HepG2 (cell line): ENCODE results near the gene ZMYND10. TPM values are rescaled to one million over a fixed set of nuclear protein-coding genes. Genes with fewer than 3 reads are reported as not detected.

Source experiments
- ATAC-seq: fragments of 200-7000 bp; cut with Tn5 transposase; 3 replicates; pipeline ENCODE4 v1.9.1; 2020; ENCODE audit warnings: mild to moderate bottlenecking, moderate library complexity
- BruUV-seq: library from RNA; stranded (reverse); fragments of 400-500 nt; replicated peaks from 2 replicates; lab custom pipeline; 2021; lab: Mats Ljungman, UMichigan
- CTCF ChIA-PET: fragments of 300-600 bp; formaldehyde crosslinking; extraction: SDS; loops from one replicate; lab custom pipeline; 2021; ENCODE audit warnings: low total read pairs, inconsistent platforms, low intra/inter-chr PET ratio; lab: Yijun Ruan, JAX
- POLR2A ChIA-PET: fragments of 350-600 bp; sonication (Branson Sonifier 250); formaldehyde crosslinking; loops from one replicate; lab custom pipeline; 2020; ENCODE audit warnings: antibody characterized with exemption, inconsistent platforms; lab: Yijun Ruan, JAX
- DNase-seq: peaks from one replicate; pipeline ENCODE4 v3.0.0-alpha.2; 2015; ENCODE audit warnings: low spot score
- FAIRE-seq: peaks from 3 replicates; lab custom pipeline; 2011; peaks lifted over from hg19 to GRCh38; lab: Jason Lieb, UNC
- H2AFZ ChIP-seq: one replicate; pipeline ENCODE4 v1.6.1; 2011; ENCODE audit warnings: low read length, inconsistent platforms
- H3K27ac ChIP-seq: fragments of 300-600 bp; 3 replicates; pipeline ENCODE4 v1.8.0; 2011; ENCODE audit warnings: mixed run types, mild to moderate bottlenecking, mixed read lengths, low read length, inconsistent platforms; ENCODE audit not compliant: insufficient read depth; ENCODE audit errors: extremely low read length
- H3K27me3 ChIP-seq, 2 experiments: fragments of 200-600 bp in 1 of 2; 2 replicates in 1 of 2; 3 replicates in 1 of 2; pipeline versions ENCODE4 v1.6.0 to v1.8.0; 2011; ENCODE audit warnings: low read length in 2 of 2, mild to moderate bottlenecking in 2 of 2, moderate library complexity in 2 of 2, inconsistent platforms in 1 of 2; ENCODE audit not compliant: insufficient read depth in 2 of 2, control insufficient read depth in 1 of 2
- H3K36me3 ChIP-seq, 2 experiments: fragments of 200-600 bp in 1 of 2; replicated peaks in 1 of 2; 2 replicates in 1 of 2; 3 replicates in 1 of 2; pipeline versions ENCODE4 v1.5.1 to v1.8.0; 2011; ENCODE audit warnings: low read length in 2 of 2, inconsistent platforms in 1 of 2; ENCODE audit not compliant: insufficient read depth in 2 of 2, control insufficient read depth in 1 of 2
- H3K4me1 ChIP-seq: 2 replicates; pipeline ENCODE4 v1.5.1; 2012; ENCODE audit warnings: low read length, inconsistent platforms; ENCODE audit not compliant: insufficient read depth
- H3K4me2 ChIP-seq: 2 replicates; pipeline ENCODE4 v1.6.0; 2011; ENCODE audit warnings: low read depth, low read length, inconsistent platforms
- H3K4me3 ChIP-seq, 3 experiments: fragments of 200-600 bp in 1 of 3; sonication (generic), shearing (Covaris generic) in 1 of 3; replicated peaks in 1 of 3; 2 replicates each; pipeline ENCODE4 v1.5.1; 2011 to 2016; ENCODE audit warnings: low read length in 3 of 3, inconsistent platforms in 2 of 3, low read depth in 2 of 3, mild to moderate bottlenecking in 2 of 3, control low read depth in 1 of 3, mixed read lengths in 1 of 3; ENCODE audit not compliant: insufficient read depth in 1 of 3
- H3K79me2 ChIP-seq: one replicate; pipeline ENCODE4 v1.6.1; 2011; ENCODE audit warnings: low read length, inconsistent platforms; ENCODE audit not compliant: insufficient read depth
- H3K9ac ChIP-seq: 2 replicates; pipeline ENCODE4 v1.6.0; 2011; ENCODE audit warnings: mild to moderate bottlenecking, low read depth, low read length, inconsistent platforms; ENCODE audit not compliant: insufficient read depth
- H3K9me3 ChIP-seq: 2 replicates; pipeline ENCODE4 v1.5.1; 2012; ENCODE audit warnings: mild to moderate bottlenecking, low read length
- H4K20me1 ChIP-seq: 2 replicates; pipeline ENCODE4 v1.6.0; 2011; ENCODE audit warnings: inconsistent platforms, mild to moderate bottlenecking, low read length, moderate library complexity; ENCODE audit not compliant: insufficient read depth
- CAMTA2 ChIP-seq: sonication (generic); formaldehyde crosslinking; IDR thresholded peaks from 2 replicates; pipeline ENCODE4 v1.4.0; 2020; ENCODE audit warnings: mild to moderate bottlenecking, missing genetic modification reagents, borderline replicate concordance
- GTF2F1 ChIP-seq: fragments of 150-350 bp; IDR thresholded peaks from 2 replicates; pipeline ENCODE4 v1.6.1; 2014; ENCODE audit warnings: low read length
- HOXD1 ChIP-seq: sonication (generic); formaldehyde crosslinking; IDR thresholded peaks from 2 replicates; pipeline ENCODE4 v1.5.0; 2020; ENCODE audit warnings: missing genetic modification reagents
- JDP2 ChIP-seq: sonication (generic); formaldehyde crosslinking; IDR thresholded peaks from 2 replicates; pipeline ENCODE4 v1.8.1; 2022; ENCODE audit warnings: missing genetic modification reagents, borderline replicate concordance
- KLF15 ChIP-seq: sonication (generic); formaldehyde crosslinking; IDR thresholded peaks from 2 replicates; pipeline ENCODE4 v1.8.1; 2023; ENCODE audit warnings: borderline replicate concordance, mild to moderate bottlenecking, inconsistent platforms, missing genetic modification reagents, mixed read lengths
- KMT2A ChIP-seq: sonication (generic); formaldehyde crosslinking; IDR thresholded peaks from 2 replicates; pipeline ENCODE4 v1.4.0; 2020; ENCODE audit warnings: missing genetic modification reagents
- MEIS1 ChIP-seq: sonication (generic); formaldehyde crosslinking; IDR thresholded peaks from 2 replicates; pipeline ENCODE4 v1.9.0; 2021; ENCODE audit warnings: mild to moderate bottlenecking, missing genetic modification reagents, moderate library complexity, borderline replicate concordance
- NFYC ChIP-seq: IDR thresholded peaks from 2 replicates; pipeline ENCODE4 v1.6.1; 2016; ENCODE audit warnings: missing genetic modification reagents, missing compliant biosample characterization
- TARDBP ChIP-seq: sonication (generic); formaldehyde crosslinking; IDR thresholded peaks from 2 replicates; pipeline ENCODE4 v1.8.0; 2022; ENCODE audit warnings: mild to moderate bottlenecking, missing genetic modification reagents
- TEAD3 ChIP-seq: optimal IDR thresholded peaks from 2 replicates; pipeline ENCODE3; 2016; ENCODE audit warnings: borderline replicate concordance
- ZKSCAN8 ChIP-seq: IDR thresholded peaks from 2 replicates; pipeline ENCODE4 v1.6.1; 2016; ENCODE audit warnings: borderline replicate concordance, missing genetic modification reagents, missing compliant biosample characterization
- ZMYM3 ChIP-seq: sonication (generic); formaldehyde crosslinking; IDR thresholded peaks from 2 replicates; pipeline ENCODE4 v1.5.1; 2020; ENCODE audit warnings: mild to moderate bottlenecking, missing genetic modification reagents
- ZNF335 ChIP-seq: sonication (generic); formaldehyde crosslinking; IDR thresholded peaks from 2 replicates; pipeline ENCODE4 v1.4.0; 2020; ENCODE audit warnings: missing genetic modification reagents
- ZNF484 ChIP-seq: sonication (generic); formaldehyde crosslinking; IDR thresholded peaks from 2 replicates; pipeline ENCODE4 v1.5.1; 2020; ENCODE audit warnings: mild to moderate bottlenecking, low read depth, missing genetic modification reagents, borderline replicate concordance
- ZNF543 ChIP-seq: sonication (generic); formaldehyde crosslinking; IDR thresholded peaks from 2 replicates; pipeline ENCODE4 v1.4.0; 2020; ENCODE audit warnings: mild to moderate bottlenecking, missing genetic modification reagents
- ZNF724P ChIP-seq: sonication (generic); formaldehyde crosslinking; IDR thresholded peaks from 2 replicates; pipeline ENCODE4 v1.8.0; 2022; ENCODE audit warnings: missing genetic modification reagents, borderline replicate concordance
- ZNF766 ChIP-seq: sonication (generic); formaldehyde crosslinking; IDR thresholded peaks from 2 replicates; pipeline ENCODE4 v1.5.0; 2020; ENCODE audit warnings: missing genetic modification reagents, borderline replicate concordance
- WGBS: methylation state at CpG from one replicate; pipeline ENCODE4 v1.1.6; 2017; ENCODE audit warnings: low lambda C conversion rate; 5-methylcytosine and 5-hydroxymethylcytosine counted together
- in situ Hi-C: cut with HindIII; loops from 2 replicates; pipeline ENCODE4 v1.10.0; 2017; ENCODE audit warnings: low pct_unique_long_range_greater_than_20kb; ENCODE audit not compliant: extremely low pct_ligation_motif_present
- intact Hi-C: fragments of 100-400 bp; cut with micrococcal nuclease; formaldehyde crosslinking; loops from one replicate; pipeline ENCODE4 v1.10.0; 2022; ENCODE audit not compliant: unreplicated experiment
- polyA plus RNA-seq, 8 experiments: library from polyadenylated mRNA; depleted of rRNA in 3 of 8; stranded (reverse) in 7 of 8; unstranded in 1 of 8; fragments of >200 nt; fragmentation: Illumina TruSeq in 4 of 8; extraction: Trizol in 4 of 8; gene quantifications; 2 replicates each; pipeline versions ENCODE4 v1.2.1 to v1.2.3, GENCODE V29; 2011 to 2016; ENCODE audit warnings: low read depth in 4 of 8, missing spikeins in 1 of 8, mixed read lengths in 1 of 8; ENCODE audit not compliant: insufficient read depth in 1 of 8
- total RNA-seq, 5 experiments: library from RNA; depleted of rRNA; stranded (reverse); fragments of >200 nt; fragmentation: Illumina TruSeq; extraction: Trizol; gene quantifications; 2 replicates each; pipeline ENCODE4 v1.2.3, GENCODE V29; 2016; ENCODE audit warnings: low read depth in 1 of 5
- TF ChIP-seq, protein P1 (sequence below): sonication (generic); formaldehyde crosslinking; IDR thresholded peaks from 2 replicates; pipeline ENCODE4 v1.5.0; 2020; ENCODE audit warnings: mild to moderate bottlenecking, missing genetic modification reagents
- TF ChIP-seq, protein P2 (sequence below): IDR thresholded peaks from 2 replicates; pipeline ENCODE4 v1.6.1; 2016; ENCODE audit warnings: control low read depth

ZMYND10 gene
- total and polyA plus RNA-seq, 2 of the 13 experiments (the other 11 are each of a cell fraction or from before 2014, with no cell fraction given): 0.60 to 0.74 TPM

DNA sequence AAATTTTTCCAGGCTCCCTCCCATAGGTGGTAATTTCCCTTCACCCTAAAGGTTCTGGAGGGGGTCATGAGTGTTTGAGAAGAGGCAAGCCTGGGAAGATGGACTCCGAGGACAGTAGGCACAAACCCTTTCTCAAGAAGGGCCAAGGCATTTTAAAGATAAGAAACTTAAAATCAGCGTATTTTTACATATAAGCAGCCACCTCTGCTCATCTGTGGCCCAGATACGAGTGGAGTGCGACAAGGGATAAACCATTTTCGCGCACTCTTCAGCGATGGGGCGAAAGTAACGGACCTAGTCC, 5.4 kb downstream of the ZMYND10 start:
- H3K27ac ChIP-seq: no peak overlapping the region

DNA sequence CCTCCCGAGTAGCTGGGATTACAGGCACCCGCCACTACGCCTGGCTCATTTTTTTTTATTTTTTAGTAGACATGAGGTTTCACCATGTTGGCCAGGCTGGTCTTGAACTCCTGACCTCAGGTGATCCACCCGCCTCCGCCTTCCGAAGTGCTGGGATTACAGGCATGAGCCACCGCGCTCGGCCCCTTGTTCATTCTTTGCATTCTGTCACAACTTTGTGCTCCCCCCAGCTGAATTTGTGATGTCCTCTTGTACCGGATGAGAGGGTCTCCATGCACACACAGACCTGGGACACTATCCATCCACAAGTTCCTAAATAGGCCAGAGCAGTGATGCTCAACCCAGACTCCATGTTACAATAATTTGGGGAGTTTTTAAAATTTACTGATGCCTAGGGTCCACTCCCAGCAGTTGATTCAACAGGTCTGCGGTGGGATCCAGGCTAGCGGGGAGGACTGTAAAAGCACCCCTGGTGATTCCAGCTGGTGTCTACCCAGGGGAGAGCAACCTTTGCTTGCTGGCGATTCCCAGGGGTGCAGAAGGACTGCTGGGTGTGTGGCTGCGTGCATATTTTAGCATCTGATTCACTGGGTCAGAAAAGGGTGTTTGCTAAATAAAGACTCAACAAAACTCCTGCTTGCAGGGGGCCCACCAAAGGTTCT, 5.9 kb downstream of the ZMYND10 start:
- Histone ChIP-seq H3K9me3 (no peaks in the 10 kb centered on the region), H3K36me3 (0 out of 5 replicates have a peak, but pooled peaks cover 0 to 1% of the 10 kb centered on the region in 2 experiments), H3K27me3 (peaks cover 1 to 2% of the 10 kb centered on the region in 2 experiments; a peak in 1 of 5 replicates), H3K79me2 (peaks cover 22% of the 10 kb centered on the region), H4K20me1 (no peaks in the 10 kb centered on the region; the same call in 1 of the 2 replicates), H3K4me1 (peaks cover 59% of the 10 kb centered on the region), H3K4me3 (no peak overlapping the region), H3K27ac (no peak overlapping the region), H3K9ac (no peak overlapping the region), H2AFZ (no peak overlapping the region), H3K4me2 (no peak overlapping the region)
- WGBS: 86% methylated on average over 14 of the region's 14 CpGs
- ChIA-PET POLR2A (no interaction called here), CTCF (no interaction called here)
- in situ Hi-C loops (loop anchor here (10.0 kb wide), 1 partner anchor 205 kb away; no protein-coding TSS in a partner anchor), intact Hi-C loops (loop anchor here (10.0 kb wide), 1 partner anchor 205 kb away; no protein-coding TSS in a partner anchor)
- FAIRE-seq: no peak
- DNase-seq: no peak
- BruUV-seq: no TSS peak
- no peak for ATAC-seq
- no peak for TF ChIP-seq TARDBP (CRISPR knock-in tag)
- TF ChIP-seq, protein P1, sequence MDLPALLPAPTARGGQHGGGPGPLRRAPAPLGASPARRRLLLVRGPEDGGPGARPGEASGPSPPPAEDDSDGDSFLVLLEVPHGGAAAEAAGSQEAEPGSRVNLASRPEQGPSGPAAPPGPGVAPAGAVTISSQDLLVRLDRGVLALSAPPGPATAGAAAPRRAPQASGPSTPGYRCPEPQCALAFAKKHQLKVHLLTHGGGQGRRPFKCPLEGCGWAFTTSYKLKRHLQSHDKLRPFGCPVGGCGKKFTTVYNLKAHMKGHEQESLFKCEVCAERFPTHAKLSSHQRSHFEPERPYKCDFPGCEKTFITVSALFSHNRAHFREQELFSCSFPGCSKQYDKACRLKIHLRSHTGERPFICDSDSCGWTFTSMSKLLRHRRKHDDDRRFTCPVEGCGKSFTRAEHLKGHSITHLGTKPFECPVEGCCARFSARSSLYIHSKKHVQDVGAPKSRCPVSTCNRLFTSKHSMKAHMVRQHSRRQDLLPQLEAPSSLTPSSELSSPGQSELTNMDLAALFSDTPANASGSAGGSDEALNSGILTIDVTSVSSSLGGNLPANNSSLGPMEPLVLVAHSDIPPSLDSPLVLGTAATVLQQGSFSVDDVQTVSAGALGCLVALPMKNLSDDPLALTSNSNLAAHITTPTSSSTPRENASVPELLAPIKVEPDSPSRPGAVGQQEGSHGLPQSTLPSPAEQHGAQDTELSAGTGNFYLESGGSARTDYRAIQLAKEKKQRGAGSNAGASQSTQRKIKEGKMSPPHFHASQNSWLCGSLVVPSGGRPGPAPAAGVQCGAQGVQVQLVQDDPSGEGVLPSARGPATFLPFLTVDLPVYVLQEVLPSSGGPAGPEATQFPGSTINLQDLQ (CRISPR knock-in tag): no peak
- no peak for TF ChIP-seq ZNF484
- no peak for TF ChIP-seq ZNF543 (CRISPR knock-in tag)
- no peak for TF ChIP-seq GTF2F1
- no peak for TF ChIP-seq ZNF335 (CRISPR knock-in tag)
- TF ChIP-seq KMT2A (CRISPR knock-in tag): no peak
- no peak for TF ChIP-seq ZMYM3 (CRISPR knock-in tag)
- no peak for TF ChIP-seq ZNF724P
- TF ChIP-seq ZNF766 (CRISPR knock-in tag): no peak

More for the DNA sequence above, 5.4 kb downstream of the ZMYND10 start:
- peaks cover 18% of the 10 kb centered on the region for H3K79me2 ChIP-seq
- H3K27me3 ChIP-seq: peaks cover 1 to 2% of the 10 kb centered on the region in 2 experiments; a peak in 1 of 5 replicates
- no peak overlapping the region for H3K4me2 ChIP-seq
- H3K4me1 ChIP-seq: peaks cover 57% of the 10 kb centered on the region
- TF ChIP-seq NFYC (no peak), CAMTA2 (CRISPR knock-in tag) (no peak), TEAD3 (CRISPR knock-in tag) (no peak), HOXD1 (no peak), JDP2 (CRISPR knock-in tag) (no peak), MEIS1 (CRISPR knock-in tag) (no peak), ZKSCAN8 (no peak), KLF15 (CRISPR knock-in tag) (no peak)
- TF ChIP-seq, protein P2, sequence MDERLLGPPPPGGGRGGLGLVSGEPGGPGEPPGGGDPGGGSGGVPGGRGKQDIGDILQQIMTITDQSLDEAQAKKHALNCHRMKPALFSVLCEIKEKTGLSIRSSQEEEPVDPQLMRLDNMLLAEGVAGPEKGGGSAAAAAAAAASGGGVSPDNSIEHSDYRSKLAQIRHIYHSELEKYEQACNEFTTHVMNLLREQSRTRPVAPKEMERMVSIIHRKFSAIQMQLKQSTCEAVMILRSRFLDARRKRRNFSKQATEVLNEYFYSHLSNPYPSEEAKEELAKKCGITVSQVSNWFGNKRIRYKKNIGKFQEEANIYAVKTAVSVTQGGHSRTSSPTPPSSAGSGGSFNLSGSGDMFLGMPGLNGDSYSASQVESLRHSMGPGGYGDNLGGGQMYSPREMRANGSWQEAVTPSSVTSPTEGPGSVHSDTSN (CRISPR knock-in tag): no peak
- no peaks in the 10 kb centered on the region for H3K36me3 ChIP-seq
- CTCF ChIA-PET: no interaction called here
- H3K9me3 ChIP-seq: no peaks in the 10 kb centered on the region
- H3K4me3 ChIP-seq: no peak overlapping the region
- H2AFZ ChIP-seq: no peak overlapping the region
- in situ Hi-C loops: loop anchor here (10.0 kb wide), 1 partner anchor 205 kb away; no protein-coding TSS in a partner anchor
- no peaks in the 10 kb centered on the region; the same call in 1 of the 2 replicates for H4K20me1 ChIP-seq
- no peak for ATAC-seq
- no peak for DNase-seq
- no peak for FAIRE-seq
- BruUV-seq: no TSS peak
- 91% methylated on average over 9 of the region's 9 CpGs for WGBS
- no peak overlapping the region for H3K9ac ChIP-seq
- POLR2A ChIA-PET: no interaction called here
- intact Hi-C loops: loop anchor here (10.0 kb wide), 1 partner anchor 205 kb away; no protein-coding TSS in a partner anchor
